MM.1S (cell line): ENCODE data around the gene CDC42SE2.

Source experiments
- CTCF ChIP-seq: fragments of 300-600 bp; sonication (generic); IDR thresholded peaks from 2 replicates; pipeline ENCODE4 v1.5.1; 2016; ENCODE audit warnings: antibody characterized with exemption, low read length, mixed read lengths
- EZH2 ChIP-seq: fragments of 300-600 bp; sonication (generic); optimal IDR thresholded peaks from 2 replicates; pipeline ENCODE3; 2017; ENCODE audit warnings: low read depth, mild to moderate bottlenecking, antibody characterized with exemption, low read length, mixed read lengths
- EZH2phosphoT487 ChIP-seq: fragments of 300-600 bp; sonication (generic); IDR thresholded peaks from 2 replicates; pipeline ENCODE4 v1.6.1; 2018; ENCODE audit warnings: antibody characterized with exemption, low read length

GRCh38 chr5:131355971-131356528 is 92.2 kb downstream of the CDC42SE2 start:
- no peak for TF ChIP-seq CTCF
- TF ChIP-seq EZH2, result no peak
- TF ChIP-seq EZH2phosphoT487, result no peak
